Type B pancreatic cell (in vitro differentiated cells): Measurements from ENCODE around the gene CCDC106. TPM values are rescaled to one million over a fixed set of nuclear protein-coding genes. Genes with fewer than 3 reads are reported as not detected.

ENCODE experiments used
- DNase-seq: peaks from one replicate; pipeline ENCODE4 v3.0.0; 2021; ENCODE audit warnings: mixed read lengths; ENCODE audit not compliant: unreplicated experiment; ENCODE audit errors: extremely low spot score
- H3K27ac Mint-ChIP-seq: 2 replicates; pipeline ENCODE4 v1.8.0; 2021; ENCODE audit warnings: mild to moderate bottlenecking, mixed read lengths
- H3K27me3 Mint-ChIP-seq: 2 replicates; pipeline ENCODE4 v1.8.0; 2021; ENCODE audit warnings: mixed read lengths
- H3K36me3 Mint-ChIP-seq: 2 replicates; pipeline ENCODE4 v1.8.0; 2021; ENCODE audit warnings: mixed read lengths
- H3K4me1 Mint-ChIP-seq: one replicate; pipeline ENCODE4 v1.8.0; 2021; ENCODE audit warnings: mixed read lengths; ENCODE audit not compliant: unreplicated experiment
- H3K4me3 Mint-ChIP-seq: 2 replicates; pipeline ENCODE4 v1.8.0; 2021; ENCODE audit warnings: mild to moderate bottlenecking, mixed read lengths
- H3K9me3 Mint-ChIP-seq: 2 replicates; pipeline ENCODE4 v1.8.0; 2021; ENCODE audit warnings: mixed read lengths
- CTCF ChIP-seq: fragments of 200-600 bp; sonication (generic); conservative IDR thresholded peaks from 2 replicates; pipeline ENCODE4 v1.5.0; 2021; ENCODE audit warnings: antibody characterized with exemption, mild to moderate bottlenecking
- total RNA-seq: library from RNA; stranded (reverse); gene quantifications from 2 replicates; pipeline ENCODE4 v1.2.1, GENCODE V29; 2021; ENCODE audit warnings: low replicate concordance

The CCDC106 gene
- total RNA-seq, 1 donor from 2014 or later: 18.1 TPM

GRCh38 chr19:55674459-55674840, 26.4 kb downstream of the CCDC106 start:
- no peak for DNase-seq
- H3K36me3 Mint-ChIP-seq: peaks cover 4% of the 10 kb centered on the region
- TF ChIP-seq CTCF: no peak
- H3K4me1 Mint-ChIP-seq: peaks cover 22% of the 10 kb centered on the region
- peak overlapping the region; percentile 80 for H3K4me3 Mint-ChIP-seq
- no peaks in the 10 kb centered on the region for H3K9me3 Mint-ChIP-seq
- H3K27ac Mint-ChIP-seq: peak overlapping the region; percentile 82
- H3K27me3 Mint-ChIP-seq: no peaks in the 10 kb centered on the region

- H3K36me3 Mint-ChIP-seq: peaks cover 7% of the 10 kb centered on the region
- peak within 1 kb of the TSS; percentile 97 for H3K4me3 Mint-ChIP-seq
- TF ChIP-seq CTCF: no peak
- no peaks in the 10 kb centered on the region for H3K27me3 Mint-ChIP-seq
- H3K9me3 Mint-ChIP-seq: no peaks in the 10 kb centered on the region
- DNase-seq: peak; percentile 99
- H3K4me1 Mint-ChIP-seq: peaks cover 22% of the 10 kb centered on the region
- H3K27ac Mint-ChIP-seq: peak within 1 kb of the TSS; percentile 93
Observed at GRCh38 chr19:55674841-55675660, 27.0 kb downstream of the CCDC106 start, which contains the start of gene EPN1. Gene EPN1 (plus strand): TSS chr19:55675226. CDS start chr19:55678628, 3,402 bp downstream.

GRCh38 chr19:55675661-55676354, 27.8 kb downstream of the CCDC106 start:
- Mint-ChIP-seq H3K4me1 (peaks cover 22% of the 10 kb centered on the region), H3K9me3 (no peaks in the 10 kb centered on the region), H3K27ac (peak overlapping the region; percentile 93), H3K27me3 (no peaks in the 10 kb centered on the region), H3K36me3 (peaks cover 7% of the 10 kb centered on the region), H3K4me3 (peak overlapping the region; percentile 97)
- no peak for DNase-seq
- no peak for TF ChIP-seq CTCF

GRCh38 chr19:55676383-55676782, 28.4 kb downstream of the CCDC106 start:
- TF ChIP-seq CTCF: no peak
- peak overlapping the region; percentile 97 for H3K4me3 Mint-ChIP-seq
- H3K4me1 Mint-ChIP-seq: peaks cover 22% of the 10 kb centered on the region
- H3K36me3 Mint-ChIP-seq: peaks cover 7% of the 10 kb centered on the region
- no peak for DNase-seq
- H3K9me3 Mint-ChIP-seq: no peaks in the 10 kb centered on the region
- H3K27me3 Mint-ChIP-seq: no peaks in the 10 kb centered on the region
- peak overlapping the region; percentile 93 for H3K27ac Mint-ChIP-seq

GRCh38 chr19:55676889-55677505, 29.0 kb downstream of the CCDC106 start:
- no peak for DNase-seq
- Mint-ChIP-seq H3K4me3 (peak overlapping the region; percentile 97), H3K9me3 (no peaks in the 10 kb centered on the region), H3K27ac (peak overlapping the region; percentile 93), H3K4me1 (peaks cover 22% of the 10 kb centered on the region), H3K36me3 (peaks cover 7% of the 10 kb centered on the region), H3K27me3 (no peaks in the 10 kb centered on the region)
- TF ChIP-seq CTCF: no peak
